GM20000 (cell line): ENCODE measurements around the gene ZNRF4.

ENCODE experiments used
- DNase-seq: peaks from one replicate; pipeline ENCODE4 v3.0.0; 2012; ENCODE audit warnings: low spot score
- TF ChIP-seq, protein P1 (sequence below): IDR thresholded peaks from 2 replicates; pipeline ENCODE4 v1.5.1; 2012; ENCODE audit warnings: mild to moderate bottlenecking, control low read depth; ENCODE audit errors: extremely low read depth, missing control alignments

ZNRF4 gene

DNA sequence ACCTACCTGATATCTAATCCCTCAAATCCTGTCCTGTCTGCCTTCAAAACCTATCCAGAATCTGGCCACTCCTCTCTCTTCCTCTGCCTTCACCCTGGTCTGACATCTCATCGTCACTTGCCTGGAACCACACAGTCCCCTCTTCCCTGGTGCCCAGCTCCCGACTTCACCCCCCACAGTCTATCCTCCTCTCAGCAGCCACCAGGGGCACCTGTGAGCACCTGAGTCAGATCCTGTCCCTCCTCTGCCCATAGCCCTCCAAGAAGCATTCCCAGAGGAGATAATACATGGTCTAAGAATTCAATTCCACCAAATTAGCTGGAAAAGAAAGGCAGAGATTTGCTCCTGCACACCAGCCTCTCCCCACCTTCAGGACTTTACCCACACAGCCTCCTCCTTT lies 48.9 kb downstream of the ZNRF4 start:
- no peak for DNase-seq
- TF ChIP-seq, protein P1, sequence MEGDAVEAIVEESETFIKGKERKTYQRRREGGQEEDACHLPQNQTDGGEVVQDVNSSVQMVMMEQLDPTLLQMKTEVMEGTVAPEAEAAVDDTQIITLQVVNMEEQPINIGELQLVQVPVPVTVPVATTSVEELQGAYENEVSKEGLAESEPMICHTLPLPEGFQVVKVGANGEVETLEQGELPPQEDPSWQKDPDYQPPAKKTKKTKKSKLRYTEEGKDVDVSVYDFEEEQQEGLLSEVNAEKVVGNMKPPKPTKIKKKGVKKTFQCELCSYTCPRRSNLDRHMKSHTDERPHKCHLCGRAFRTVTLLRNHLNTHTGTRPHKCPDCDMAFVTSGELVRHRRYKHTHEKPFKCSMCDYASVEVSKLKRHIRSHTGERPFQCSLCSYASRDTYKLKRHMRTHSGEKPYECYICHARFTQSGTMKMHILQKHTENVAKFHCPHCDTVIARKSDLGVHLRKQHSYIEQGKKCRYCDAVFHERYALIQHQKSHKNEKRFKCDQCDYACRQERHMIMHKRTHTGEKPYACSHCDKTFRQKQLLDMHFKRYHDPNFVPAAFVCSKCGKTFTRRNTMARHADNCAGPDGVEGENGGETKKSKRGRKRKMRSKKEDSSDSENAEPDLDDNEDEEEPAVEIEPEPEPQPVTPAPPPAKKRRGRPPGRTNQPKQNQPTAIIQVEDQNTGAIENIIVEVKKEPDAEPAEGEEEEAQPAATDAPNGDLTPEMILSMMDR, result no peak
